Suprapubic skin (tissue), 4 donors: Measurements from ENCODE around the gene PPP1R36. TPM values are rescaled to one million over a fixed set of nuclear protein-coding genes. Genes with fewer than 3 reads are reported as not detected.
"Not testable (repeated sequence)": the region's sequence is repeated elsewhere in the genome, so short reads cannot be mapped to it uniquely, and the experiment has no call there.

Source experiments
- DNase-seq, 2 donors: peaks; one replicate each; pipeline ENCODE4 v3.0.0-alpha.2; 2019; ENCODE audit warnings: low spot score in 2 of 2
- H3K27ac ChIP-seq: fragments of 200-600 bp; sonication (generic); one replicate; pipeline ENCODE4 v1.5.1; 2019
- H3K27me3 ChIP-seq: fragments of 200-600 bp; sonication (generic); one replicate; pipeline ENCODE4 v1.5.1; 2019
- H3K36me3 ChIP-seq: fragments of 200-600 bp; sonication (generic); one replicate; pipeline ENCODE4 v1.5.1; 2019
- H3K4me1 ChIP-seq: fragments of 200-600 bp; sonication (generic); one replicate; pipeline ENCODE4 v1.5.1; 2019
- H3K4me3 ChIP-seq: fragments of 200-600 bp; sonication (generic); one replicate; pipeline ENCODE4 v1.5.1; 2019; ENCODE audit warnings: mild to moderate bottlenecking
- H3K9me3 ChIP-seq: fragments of 200-600 bp; sonication (generic); one replicate; pipeline ENCODE4 v1.5.1; 2019
- EP300 ChIP-seq: sonication (generic); formaldehyde crosslinking; IDR thresholded peaks from one replicate; pipeline ENCODE4 v1.6.1; 2017; ENCODE audit warnings: antibody characterized with exemption
- POLR2A ChIP-seq, 2 donors: fragments of 450-650 bp; IDR thresholded peaks; one replicate each; pipeline ENCODE4 v1.6.1; 2017; ENCODE audit warnings: antibody characterized with exemption in 2 of 2, mild to moderate bottlenecking in 2 of 2, moderate library complexity in 2 of 2
- POLR2AphosphoS5 ChIP-seq, 3 donors: sonication (generic); formaldehyde crosslinking; IDR thresholded peaks; one replicate each; pipeline ENCODE4 v1.6.1; 2017; ENCODE audit warnings: antibody characterized with exemption in 3 of 3
- WGBS: methylation state at CpG from one replicate; pipeline ENCODE4 v1.1.5; 2018; 5-methylcytosine and 5-hydroxymethylcytosine counted together
- total RNA-seq, 4 donors: library from RNA; depleted of rRNA; stranded (reverse); fragments of >200 nt; gene quantifications; one replicate each; pipeline ENCODE4 v1.1.0, GENCODE V29; 2016
- TF ChIP-seq, protein P1 (sequence below), 2 donors: fragments of 200-600 bp in 1 of 2; fragments of 450-650 bp in 1 of 2; sonication (generic) in 1 of 2; IDR thresholded peaks; one replicate each; pipeline ENCODE4 v1.5.1; 2016 to 2019; ENCODE audit warnings: antibody characterized with exemption in 2 of 2, mild to moderate bottlenecking in 1 of 2, moderate library complexity in 1 of 2

PPP1R36 gene
- total RNA-seq, 4 donors from 2014 or later, result 0.72 to 2.7 (median 1.5) TPM; not detected in 1

- no peak for DNase-seq
- no peaks in the 10 kb centered on the region for H3K27me3 ChIP-seq
- no peaks in the 10 kb centered on the region for H3K36me3 ChIP-seq
- TF ChIP-seq POLR2A (IDR thresholded peaks at IDR 0.05), result no peak
- WGBS, result 42% methylated on average over 7 of the region's 7 CpGs
- H3K4me3 ChIP-seq, result no peak overlapping the region
- peaks cover 7% of the 10 kb centered on the region for H3K4me1 ChIP-seq
- no peaks in the 10 kb centered on the region for H3K9me3 ChIP-seq
- no peak overlapping the region for H3K27ac ChIP-seq
Observed at GRCh38 chr14:64628940-64629408, 79.2 kb downstream of the PPP1R36 start.

DNA sequence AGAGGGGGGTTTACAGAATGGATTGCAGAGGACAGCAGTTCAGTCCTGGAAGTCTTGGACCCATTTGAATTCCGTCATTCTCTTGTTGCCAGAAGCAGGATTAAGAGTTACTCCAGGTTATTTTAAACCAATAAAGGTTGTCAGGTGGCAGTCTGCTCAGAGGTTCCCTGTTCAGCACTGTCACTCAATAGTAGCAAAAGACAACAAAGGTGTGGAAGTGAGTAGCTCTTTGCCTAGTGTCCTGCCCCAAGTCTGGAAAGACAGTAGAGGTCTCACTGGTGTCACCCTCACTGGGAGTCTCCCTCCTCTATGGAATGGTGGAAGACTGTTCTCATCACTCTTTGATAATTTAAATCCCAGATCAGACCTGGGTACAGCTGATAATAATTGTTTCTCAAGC, 81.0 kb downstream of the PPP1R36 start:
- Histone ChIP-seq H3K9me3 (no peaks in the 10 kb centered on the region), H3K4me3 (no peak overlapping the region), H3K27me3 (no peaks in the 10 kb centered on the region), H3K4me1 (peaks cover 2% of the 10 kb centered on the region), H3K36me3 (no peaks in the 10 kb centered on the region), H3K27ac (no peak overlapping the region)
- WGBS, result 80% methylated on average over 1 of the region's 1 CpG
- TF ChIP-seq, protein P1, sequence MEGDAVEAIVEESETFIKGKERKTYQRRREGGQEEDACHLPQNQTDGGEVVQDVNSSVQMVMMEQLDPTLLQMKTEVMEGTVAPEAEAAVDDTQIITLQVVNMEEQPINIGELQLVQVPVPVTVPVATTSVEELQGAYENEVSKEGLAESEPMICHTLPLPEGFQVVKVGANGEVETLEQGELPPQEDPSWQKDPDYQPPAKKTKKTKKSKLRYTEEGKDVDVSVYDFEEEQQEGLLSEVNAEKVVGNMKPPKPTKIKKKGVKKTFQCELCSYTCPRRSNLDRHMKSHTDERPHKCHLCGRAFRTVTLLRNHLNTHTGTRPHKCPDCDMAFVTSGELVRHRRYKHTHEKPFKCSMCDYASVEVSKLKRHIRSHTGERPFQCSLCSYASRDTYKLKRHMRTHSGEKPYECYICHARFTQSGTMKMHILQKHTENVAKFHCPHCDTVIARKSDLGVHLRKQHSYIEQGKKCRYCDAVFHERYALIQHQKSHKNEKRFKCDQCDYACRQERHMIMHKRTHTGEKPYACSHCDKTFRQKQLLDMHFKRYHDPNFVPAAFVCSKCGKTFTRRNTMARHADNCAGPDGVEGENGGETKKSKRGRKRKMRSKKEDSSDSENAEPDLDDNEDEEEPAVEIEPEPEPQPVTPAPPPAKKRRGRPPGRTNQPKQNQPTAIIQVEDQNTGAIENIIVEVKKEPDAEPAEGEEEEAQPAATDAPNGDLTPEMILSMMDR (IDR thresholded peaks at IDR 0.05), result no peak
- no peak for TF ChIP-seq POLR2AphosphoS5 (IDR thresholded peaks at IDR 0.05)
- TF ChIP-seq EP300, result no peak
- no peak for TF ChIP-seq POLR2A (IDR thresholded peaks at IDR 0.05)
- DNase-seq, result no peak

GRCh38 chr14:64631222-64631621, 81.5 kb downstream of the PPP1R36 start:
- not testable (repeated sequence) for H3K27me3 ChIP-seq, H3K4me1 ChIP-seq, H3K4me3 ChIP-seq, H3K27ac ChIP-seq, H3K9me3 ChIP-seq, DNase-seq, H3K36me3 ChIP-seq
- 95% methylated on average over 3 of the region's 3 CpGs for WGBS

- WGBS, result 76% methylated on average over 5 of the region's 5 CpGs
- Histone ChIP-seq H3K27ac (no peak overlapping the region), H3K9me3 (no peaks in the 10 kb centered on the region), H3K36me3 (no peaks in the 10 kb centered on the region), H3K27me3 (no peaks in the 10 kb centered on the region), H3K4me3 (no peak overlapping the region), H3K4me1 (peaks cover 7% of the 10 kb centered on the region)
- no peak for DNase-seq
- TF ChIP-seq EP300 (no peak), POLR2AphosphoS5 (IDR thresholded peaks at IDR 0.05) (no peak), POLR2A (IDR thresholded peaks at IDR 0.05) (no peak)
- TF ChIP-seq, protein P1 (IDR thresholded peaks at IDR 0.05), result no peak
Observed at GRCh38 chr14:64632056-64632455, 82.3 kb downstream of the PPP1R36 start.

DNA sequence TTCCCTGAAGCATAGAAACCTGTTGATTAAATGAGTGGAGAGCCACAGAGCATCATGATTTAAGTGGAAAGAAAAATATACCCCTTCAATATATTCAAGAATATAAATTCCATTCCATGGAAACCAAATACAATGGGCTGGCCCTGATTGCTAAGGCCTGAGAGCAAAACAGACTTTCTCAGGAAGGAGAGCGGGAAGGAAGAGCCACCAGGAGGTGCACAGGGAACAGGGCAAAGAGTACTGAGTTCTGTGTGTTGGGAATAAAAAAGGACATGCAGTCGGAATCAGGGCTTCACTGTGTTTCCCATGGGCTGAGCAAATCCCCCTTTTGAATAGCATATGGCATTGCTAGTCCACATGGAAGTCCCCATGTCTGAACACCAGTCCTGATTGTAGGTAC, 84.8 kb downstream of the PPP1R36 start:
- Histone ChIP-seq H3K36me3 (no peaks in the 10 kb centered on the region), H3K4me1 (peaks cover 15% of the 10 kb centered on the region), H3K9me3 (no peaks in the 10 kb centered on the region), H3K27me3 (no peaks in the 10 kb centered on the region), H3K4me3 (no peak overlapping the region), H3K27ac (no peak overlapping the region)
- whole genome bisulfite sequencing, result 84% methylated on average over 2 of the region's 2 CpGs
- TF ChIP-seq, protein P1 (IDR thresholded peaks at IDR 0.05), result no peak
- TF ChIP-seq POLR2AphosphoS5 (IDR thresholded peaks at IDR 0.05), result no peak
- no peak for TF ChIP-seq EP300
- no peak for TF ChIP-seq POLR2A (IDR thresholded peaks at IDR 0.05)
- no peak for DNase-seq

- DNase-seq, result peak in 1 of 2 donors; percentile 73
- 33% methylated on average over 18 of the region's 19 CpGs for WGBS
- Histone ChIP-seq H3K27me3 (no peaks in the 10 kb centered on the region), H3K4me1 (peaks cover 15% of the 10 kb centered on the region), H3K4me3 (no peak overlapping the region), H3K9me3 (no peaks in the 10 kb centered on the region), H3K36me3 (no peaks in the 10 kb centered on the region), H3K27ac (no peak overlapping the region)
- TF ChIP-seq EP300 (no peak), POLR2A (IDR thresholded peaks at IDR 0.05) (no peak), POLR2AphosphoS5 (IDR thresholded peaks at IDR 0.05) (no peak)
- TF ChIP-seq, protein P1 (IDR thresholded peaks at IDR 0.05), result peak; percentile 61 to 81
Observed at GRCh38 chr14:64636208-64636979, 86.6 kb downstream of the PPP1R36 start.
